K562 (cell line): ENCODE measurements around the gene MIEF1.

Source experiments
- COPS2 ChIP-seq: fragments of 450-650 bp; conservative IDR thresholded peaks from 2 replicates; pipeline ENCODE4 v1.6.1; 2016; ENCODE audit warnings: mild to moderate bottlenecking, moderate library complexity
- ZNF717 ChIP-seq: fragments of 250-450 bp; sonication (Bioruptor Pico); IDR thresholded peaks from 2 replicates; pipeline ENCODE4 v1.5.0; 2021

DNA sequence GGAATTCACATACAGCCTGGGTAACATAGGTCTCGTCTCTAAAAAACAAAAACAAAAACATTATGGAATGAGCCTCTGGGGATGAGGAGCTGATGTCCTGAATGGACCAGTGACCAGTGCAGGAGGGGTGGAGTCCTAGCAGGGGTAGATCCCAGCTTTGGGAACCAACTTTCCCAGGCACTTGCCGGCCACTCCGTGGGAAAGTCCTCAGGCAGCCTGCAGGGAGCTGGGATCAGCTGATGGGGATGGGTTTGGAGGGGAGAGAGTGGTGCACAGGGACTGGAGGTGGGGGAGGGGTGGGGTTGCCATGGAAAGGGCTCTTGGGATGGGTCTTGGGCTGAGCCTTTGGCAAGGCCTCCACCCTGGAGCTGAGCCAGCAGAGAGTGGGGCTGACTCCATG is 26.2 kb upstream of the MIEF1 start:
- no peak for TF ChIP-seq ZNF717 (CRISPR knock-in tag)
- TF ChIP-seq COPS2: no peak
